GM12892 (cell line): ENCODE results near the gene IQCE.
"Not testable (repeated sequence)": the region's sequence is repeated elsewhere in the genome, so short reads cannot be mapped to it uniquely, and the experiment has no call there.

Experiments used
- DNase-seq: peaks from one replicate; pipeline ENCODE4 v3.0.0; 2011; ENCODE audit not compliant: insufficient read length
- FAIRE-seq: peaks from 2 replicates; lab custom pipeline; 2011; peaks lifted over from hg19 to GRCh38; lab: Jason Lieb, UNC
- POLR2A ChIP-seq: IDR thresholded peaks from 2 replicates; pipeline ENCODE4 v1.6.1; 2011; ENCODE audit warnings: low read depth, low read length, control low read depth
- POLR2AphosphoS5 ChIP-seq: IDR thresholded peaks from 2 replicates; pipeline ENCODE4 v1.6.1; 2011; ENCODE audit warnings: low read depth, low read length, control low read depth
- TAF1 ChIP-seq: IDR thresholded peaks from 2 replicates; pipeline ENCODE4 v1.6.1; 2011; ENCODE audit warnings: low read depth, mild to moderate bottlenecking, control low read depth, low read length, borderline replicate concordance

Gene IQCE

DNA sequence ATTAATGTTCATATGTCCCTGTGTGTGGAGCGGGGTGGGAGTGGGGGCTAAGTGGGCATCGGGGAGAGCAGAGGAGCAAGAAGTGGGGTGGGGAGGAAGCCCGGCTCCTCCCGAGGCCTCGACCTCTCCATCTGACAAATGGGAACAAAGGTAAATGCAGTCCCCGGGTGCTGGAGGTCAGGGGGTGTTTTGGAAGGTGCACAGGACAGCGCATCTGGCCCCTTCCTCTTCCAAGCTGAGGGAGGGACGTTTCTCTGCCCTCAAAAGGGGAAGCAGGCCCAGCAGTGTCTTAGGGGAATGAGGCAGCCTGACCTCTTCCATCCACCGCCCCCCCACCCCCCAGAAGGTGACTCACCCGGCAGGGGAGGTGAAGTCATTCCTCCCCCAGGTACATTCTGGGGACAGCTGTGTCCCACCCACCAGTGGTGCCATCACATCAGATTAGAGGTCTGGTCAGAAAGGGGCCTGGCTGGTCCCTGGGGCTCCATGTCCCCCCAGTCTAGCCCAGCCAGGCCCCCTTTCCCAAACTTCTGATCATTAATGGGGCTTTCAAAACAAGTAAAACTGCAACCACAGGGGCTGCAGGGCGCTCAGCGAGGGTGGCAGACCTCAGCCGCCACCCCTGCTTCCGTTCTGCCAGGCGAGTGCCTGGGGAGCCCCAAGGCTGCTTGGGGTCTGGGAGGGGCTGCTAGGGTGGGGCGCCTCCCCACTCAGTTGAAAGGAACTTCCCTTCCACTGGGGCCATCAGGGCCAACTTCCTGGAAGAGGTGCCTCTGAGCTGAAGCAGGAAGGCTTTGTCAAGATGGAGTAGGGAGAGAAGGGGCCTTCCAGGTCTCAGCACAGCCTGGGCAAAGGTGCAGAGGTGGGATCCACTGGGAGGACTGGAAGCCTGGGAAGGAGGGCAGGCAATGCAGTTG lies 28.4 kb upstream of the IQCE start:
- no peak for DNase-seq
- TF ChIP-seq TAF1 (no peak), POLR2AphosphoS5 (no peak)
- peak; percentile 66 for FAIRE-seq

- not testable (repeated sequence) for DNase-seq
Measured at GRCh38 chr7:2530994-2531795, 27.6 kb upstream of the IQCE start.

DNA sequence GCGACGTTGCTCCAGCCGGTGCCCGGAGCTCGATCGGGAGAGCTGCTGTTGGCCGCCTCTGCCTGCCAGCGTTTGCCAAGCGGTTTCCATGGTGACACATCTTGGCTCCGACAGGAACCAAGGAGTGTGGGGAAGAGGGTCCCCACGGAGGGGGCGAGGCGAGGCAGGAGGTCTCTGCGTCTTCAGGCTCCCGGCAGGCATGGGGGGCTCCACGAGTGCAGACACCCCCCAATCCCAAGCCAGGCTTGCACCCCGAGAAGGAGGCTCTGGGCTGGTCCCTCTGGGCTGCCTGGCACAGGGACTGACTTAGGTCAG lies 27.0 kb upstream of the IQCE start:
- not testable (repeated sequence) for DNase-seq, FAIRE-seq

More at GRCh38 chr7:2530994-2531795, 27.6 kb upstream of the IQCE start:
- not testable (repeated sequence) for FAIRE-seq

GRCh38 chr7:2532199-2532772 lies 26.5 kb upstream of the IQCE start:
- not testable (repeated sequence) for DNase-seq, FAIRE-seq

GRCh38 chr7:2532816-2533215 lies 26.0 kb upstream of the IQCE start:
- not testable (repeated sequence) for FAIRE-seq, DNase-seq

- not testable (repeated sequence) for FAIRE-seq
Measured at GRCh38 chr7:2533566-2533965, 25.2 kb upstream of the IQCE start.

DNA sequence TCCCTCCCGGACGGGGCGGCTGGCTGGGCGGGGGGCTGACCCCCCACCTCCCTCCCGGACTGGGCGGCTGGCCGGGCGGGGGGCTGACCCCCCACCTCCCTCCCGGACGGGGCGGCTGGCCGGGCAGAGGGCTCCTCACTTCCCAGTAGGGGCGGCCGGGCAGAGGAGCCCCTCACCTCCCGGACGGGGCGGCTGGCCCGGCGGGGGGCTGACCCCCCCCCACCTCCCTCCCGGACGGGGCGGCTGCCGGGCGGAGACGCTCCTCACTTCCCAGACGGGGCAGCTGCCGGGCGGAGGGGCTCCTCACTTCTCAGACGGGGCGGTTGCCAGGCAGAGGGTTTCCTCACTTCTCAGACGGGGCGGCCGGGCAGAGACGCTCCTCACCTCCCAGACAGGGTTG lies 24.6 kb upstream of the IQCE start:
- DNase-seq, FAIRE-seq: not testable (repeated sequence)

More at GRCh38 chr7:2533566-2533965, 25.2 kb upstream of the IQCE start:
- DNase-seq, result not testable (repeated sequence)

GRCh38 chr7:2535872-2536627 lies 22.7 kb upstream of the IQCE start:
- DNase-seq, FAIRE-seq: not testable (repeated sequence)

DNA sequence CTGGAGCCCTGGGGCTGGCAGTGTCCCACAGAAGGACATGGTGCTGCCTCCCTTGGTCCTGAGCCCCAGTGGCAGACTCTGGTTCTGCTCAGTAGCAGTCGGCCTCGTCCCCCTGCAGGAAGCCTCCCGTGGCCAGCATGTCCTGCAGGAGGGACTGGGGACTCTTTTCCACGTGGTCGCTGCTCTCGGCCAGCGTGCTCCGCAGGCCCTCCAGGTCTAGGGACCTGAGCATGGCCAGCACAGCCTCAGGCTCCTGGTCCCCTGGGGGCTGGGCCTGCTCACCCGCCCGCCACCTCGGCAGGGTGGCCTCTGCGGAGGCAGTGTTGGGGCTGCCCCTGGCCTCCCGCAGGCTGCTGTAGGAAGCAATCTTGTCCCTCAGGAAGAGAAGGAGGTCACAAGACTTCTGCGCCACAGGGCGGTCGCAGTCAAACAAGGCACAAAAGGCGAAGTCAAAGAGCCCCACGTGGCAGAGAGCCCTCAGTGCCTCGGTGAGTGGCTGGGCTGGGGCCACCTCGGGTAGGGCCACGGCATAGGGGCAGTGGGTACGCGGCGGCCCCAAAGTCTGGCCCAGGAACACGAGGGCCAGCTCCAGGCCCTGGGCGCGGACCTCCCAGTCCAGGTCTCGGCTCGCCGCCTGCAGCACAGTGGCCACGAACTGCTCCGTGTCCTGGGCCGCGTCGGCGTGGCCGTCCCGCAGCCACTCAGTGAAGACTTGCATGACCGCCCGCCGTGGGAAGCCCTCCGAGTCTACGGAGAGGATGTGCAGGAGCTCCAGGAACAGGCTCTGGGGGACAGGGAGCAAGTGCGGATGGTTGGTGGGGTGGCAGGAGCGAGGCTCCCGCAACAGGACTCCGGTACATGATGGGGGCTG lies 20.6 kb upstream of the IQCE start:
- no peak for FAIRE-seq

GRCh38 chr7:2539031-2539911 lies 19.5 kb upstream of the IQCE start:
- FAIRE-seq (no peak), DNase-seq (no peak)
- TF ChIP-seq TAF1, result no peak
- no peak for TF ChIP-seq POLR2A
- TF ChIP-seq POLR2AphosphoS5, result no peak

More for the DNA sequence above, 20.6 kb upstream of the IQCE start:
- DNase-seq, result no peak
- TF ChIP-seq TAF1 (no peak), POLR2A (no peak), POLR2AphosphoS5 (no peak)

DNA sequence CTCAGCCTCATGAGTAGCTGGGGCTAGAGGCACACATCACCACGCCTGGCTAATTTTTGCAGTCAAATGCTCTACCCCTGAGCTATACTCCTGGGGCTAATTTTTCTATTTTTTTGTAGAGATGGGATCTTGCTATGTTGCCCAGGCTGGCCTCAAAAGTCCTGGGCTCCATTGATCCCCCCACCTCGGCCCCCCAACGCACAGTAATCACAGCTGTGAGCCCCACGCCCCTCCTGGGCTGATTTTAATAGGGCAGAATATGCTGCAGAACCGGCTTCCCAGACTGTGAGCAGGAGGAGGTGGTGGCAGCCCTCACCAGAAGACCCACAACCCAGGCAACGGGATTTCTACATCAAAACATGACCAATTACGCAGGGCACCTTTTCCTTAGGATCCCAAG lies 18.6 kb upstream of the IQCE start:
- DNase-seq, result no peak
- FAIRE-seq, result no peak
- TF ChIP-seq TAF1, result no peak
